GM12801 (cell line): ENCODE measurements around the gene TMEM196.

Experiments
- CTCF ChIP-seq: IDR thresholded peaks from one replicate; pipeline ENCODE4 v1.5.1; 2011; ENCODE audit warnings: control low read depth; ENCODE audit not compliant: insufficient read length; ENCODE audit errors: extremely low read depth

TMEM196 gene

GRCh38 chr7:19747740-19748339, 25.6 kb downstream of the TMEM196 start:
- TF ChIP-seq CTCF = no peak

- TF ChIP-seq CTCF = no peak
Measured at GRCh38 chr7:19744075-19744474, 29.3 kb downstream of the TMEM196 start.

- TF ChIP-seq CTCF = no peak
Measured at GRCh38 chr7:19728716-19729115, 44.7 kb downstream of the TMEM196 start.

GRCh38 chr7:19725770-19726169, 47.6 kb downstream of the TMEM196 start:
- TF ChIP-seq CTCF = no peak

- TF ChIP-seq CTCF = no peak
Measured at GRCh38 chr7:19715499-19715898, 57.9 kb downstream of the TMEM196 start.

- TF ChIP-seq CTCF = no peak
Measured at GRCh38 chr7:19713676-19714075, 59.7 kb downstream of the TMEM196 start.

- TF ChIP-seq CTCF = no peak
Measured at GRCh38 chr7:19709249-19709578, 64.2 kb downstream of the TMEM196 start.
